Measurements from ENCODE around the gene GOLGA6L2. TPM values are rescaled to one million over a fixed set of nuclear protein-coding genes. Genes with fewer than 3 reads are reported as not detected.
A peak's percentile ranks its signal among the peaks of the same experiment; 100 is the strongest.

GOLGA6L2 gene
- total and polyA plus RNA-seq, 7 donors = 0.14 TPM; not detected in 6

- no peak for TF ChIP-seq CTCF (IDR thresholded peaks at IDR 0.05)
- TF ChIP-seq POLR2AphosphoS5 (IDR thresholded peaks at IDR 0.05) = no peak
- TF ChIP-seq POLR2A (IDR thresholded peaks at IDR 0.05) = no peak
- no peak for TF ChIP-seq EP300 (IDR thresholded peaks at IDR 0.05)
- Histone ChIP-seq H3K4me3 (no peak overlapping the region), H3K27ac (no peak overlapping the region), H3K4me1 (peaks cover 0 to 11% (median 9%) of the 10 kb centered on the region in 4 donors), H3K36me3 (no peaks in the 10 kb centered on the region), H3K9me3 (no peaks in the 10 kb centered on the region), H3K27me3 (no peaks in the 10 kb centered on the region)
- WGBS, 2 donors = 92% methylated on average over 13 of the region's 13 CpGs
- DNase-seq = peak; percentile 40
- intact Hi-C loops (cut with DNase I) = no loop called here
Measured at GRCh38 chr15:23424111-23424904, 22.7 kb downstream of the GOLGA6L2 start.

DNA sequence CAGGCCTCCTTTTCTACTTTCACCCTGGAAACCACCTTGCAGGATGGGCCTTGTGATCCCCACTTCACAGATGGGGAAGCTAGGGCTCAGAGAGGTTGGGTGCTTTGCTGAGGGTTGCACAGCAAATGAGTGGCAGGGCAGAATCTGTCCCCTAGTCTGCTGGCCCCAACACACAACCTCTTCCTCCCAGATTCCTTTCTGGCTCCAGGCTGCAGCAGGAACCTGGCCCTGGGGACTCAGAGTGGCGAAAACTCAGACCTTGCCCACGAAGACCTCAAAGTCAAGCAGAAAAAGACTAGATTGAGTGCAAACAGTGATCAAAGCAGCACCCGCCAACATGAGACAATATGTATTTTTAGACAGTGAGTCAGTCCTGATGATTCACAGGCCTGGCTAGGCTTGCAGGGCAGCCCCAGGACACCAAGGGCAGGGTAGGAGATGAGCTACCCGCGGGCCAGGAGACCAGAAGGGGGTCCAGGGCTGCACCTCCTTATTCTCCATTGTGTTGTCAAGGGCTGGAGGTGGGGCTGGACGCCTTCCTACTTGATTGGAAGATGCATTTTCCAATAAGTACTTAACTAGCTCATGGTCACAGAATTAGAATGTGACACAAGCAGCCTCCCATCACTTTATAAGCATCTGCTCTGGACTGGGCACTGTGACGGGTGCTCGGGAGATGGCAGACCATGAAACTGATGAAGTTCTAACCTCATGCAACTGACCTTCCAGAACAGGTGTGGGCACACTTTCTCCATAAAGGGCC is 23.9 kb downstream of the GOLGA6L2 start:
- no peaks in the 10 kb centered on the region for H3K27me3 ChIP-seq
- 80 to 83% methylated on average over 8 of the region's 8 CpGs for WGBS, 2 donors
- H3K27ac ChIP-seq = no peak overlapping the region

DNA sequence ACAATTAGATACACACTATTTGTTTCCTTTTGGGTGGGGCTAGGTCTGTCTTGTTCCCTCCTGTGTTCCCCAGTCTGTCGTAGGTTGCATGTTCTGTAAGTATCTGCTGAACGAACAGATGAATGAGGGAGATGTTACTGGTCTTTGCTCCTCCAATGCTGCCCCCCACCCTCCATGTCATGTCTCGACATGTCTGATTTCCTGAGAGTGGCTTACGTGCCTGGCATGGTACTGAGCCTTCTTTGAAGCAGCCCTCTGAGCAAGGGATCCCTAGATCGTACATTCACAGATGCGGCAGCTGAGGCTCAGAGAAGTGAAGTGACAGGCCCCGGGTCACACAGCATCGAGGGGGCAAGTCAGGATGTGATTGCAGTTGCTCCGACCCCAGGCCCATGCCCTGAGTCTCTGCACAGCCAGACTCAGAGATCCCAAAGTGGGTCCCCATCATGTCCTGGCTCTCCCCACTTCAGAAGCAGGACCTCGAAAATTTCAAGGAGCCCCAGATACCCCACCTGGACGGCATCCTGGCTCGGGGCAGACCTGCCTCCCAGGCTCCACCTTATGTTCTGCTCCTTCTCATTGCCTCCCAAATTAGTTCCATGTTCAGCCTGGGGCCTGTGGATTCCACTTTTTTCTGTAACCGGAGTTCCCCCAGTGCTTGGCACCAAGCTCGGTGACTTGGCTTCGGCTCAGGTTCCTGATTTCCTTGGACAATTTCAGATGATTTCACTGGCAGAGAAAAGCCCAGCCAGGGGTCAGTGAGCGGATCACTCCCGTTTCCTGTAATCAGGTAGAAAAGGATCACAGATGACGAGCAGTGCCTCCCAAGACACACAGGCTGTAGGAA is 24.7 kb downstream of the GOLGA6L2 start:
- Histone ChIP-seq H3K4me1 (peaks cover 0 to 11% (median 9%) of the 10 kb centered on the region in 4 donors), H3K4me3 (no peak overlapping the region), H3K9me3 (no peaks in the 10 kb centered on the region), H3K27ac (no peak overlapping the region), H3K36me3 (no peaks in the 10 kb centered on the region), H3K27me3 (no peaks in the 10 kb centered on the region)
- 87 to 89% methylated on average over 18 of the region's 18 CpGs for WGBS, 2 donors
- DNase-seq = peak; percentile 52
- no peak for TF ChIP-seq CTCF (IDR thresholded peaks at IDR 0.05)
- TF ChIP-seq EP300 (IDR thresholded peaks at IDR 0.05) = no peak
- no peak for TF ChIP-seq POLR2A (IDR thresholded peaks at IDR 0.05)
- no peak for TF ChIP-seq POLR2AphosphoS5 (IDR thresholded peaks at IDR 0.05)
- intact Hi-C loops (cut with DNase I) = no loop called here

More for the DNA sequence above, 23.9 kb downstream of the GOLGA6L2 start:
- H3K4me3 ChIP-seq = no peak overlapping the region
- peak; percentile 27 for DNase-seq
- no peaks in the 10 kb centered on the region for H3K9me3 ChIP-seq
- intact Hi-C loops (cut with DNase I) = no loop called here
- peaks cover 0 to 11% (median 9%) of the 10 kb centered on the region in 4 donors for H3K4me1 ChIP-seq
- H3K36me3 ChIP-seq = no peaks in the 10 kb centered on the region
- TF ChIP-seq CTCF (IDR thresholded peaks at IDR 0.05) (no peak), POLR2AphosphoS5 (IDR thresholded peaks at IDR 0.05) (no peak), EP300 (IDR thresholded peaks at IDR 0.05) (no peak), POLR2A (IDR thresholded peaks at IDR 0.05) (no peak)

DNA sequence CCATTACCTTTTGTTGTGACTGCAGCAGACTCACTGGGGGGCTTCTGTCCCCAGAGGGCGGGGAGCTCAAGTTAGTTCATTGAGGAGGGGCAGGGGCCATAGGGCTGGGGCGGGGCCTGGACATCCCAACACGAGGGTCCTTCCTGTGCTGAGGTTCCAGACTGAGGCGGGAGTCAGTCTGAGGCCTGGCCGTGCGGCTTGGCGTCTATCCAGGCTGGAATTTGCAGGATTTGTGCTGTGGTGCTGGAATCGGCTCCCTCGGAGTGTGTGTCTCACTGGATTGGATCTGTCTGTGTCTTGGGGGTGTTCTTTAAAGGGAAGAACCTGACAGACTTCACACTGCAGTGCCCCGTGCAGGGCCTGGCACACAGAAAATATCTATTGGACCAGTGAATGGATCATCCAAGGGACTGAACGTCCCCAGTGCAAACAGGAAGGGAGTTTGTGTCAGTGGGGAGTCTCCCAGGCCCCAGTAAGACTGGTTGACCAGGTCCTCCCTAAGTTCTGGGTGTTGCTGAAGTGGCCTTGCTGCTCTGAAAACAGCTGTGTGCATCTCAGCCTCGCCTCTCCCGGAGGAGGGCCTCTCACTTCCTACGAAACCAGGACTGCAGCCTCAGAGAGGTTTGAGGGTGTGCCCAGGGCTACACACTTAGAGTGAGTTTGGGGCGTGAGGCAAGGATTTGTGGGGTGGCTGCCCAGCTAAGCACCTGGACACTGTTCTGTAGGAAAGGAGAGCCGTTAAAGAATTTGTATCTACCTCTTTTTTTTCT is 26.1 kb downstream of the GOLGA6L2 start:
- Histone ChIP-seq H3K4me1 (peaks cover 0 to 11% (median 9%) of the 10 kb centered on the region in 4 donors), H3K27me3 (no peaks in the 10 kb centered on the region), H3K36me3 (no peaks in the 10 kb centered on the region), H3K27ac (no peak overlapping the region), H3K4me3 (no peak overlapping the region), H3K9me3 (no peaks in the 10 kb centered on the region)
- TF ChIP-seq EP300 (IDR thresholded peaks at IDR 0.05) (no peak), POLR2A (IDR thresholded peaks at IDR 0.05) (no peak), POLR2AphosphoS5 (IDR thresholded peaks at IDR 0.05) (no peak), CTCF (IDR thresholded peaks at IDR 0.05) (no peak)
- intact Hi-C loops (cut with DNase I) = no loop called here
- WGBS, 2 donors = 63 to 66% methylated on average over 16 of the region's 16 CpGs
- peak; percentile 61 for DNase-seq

Measured in sigmoid colon (tissue), 7 donors.